Hepatocyte (in vitro differentiated cells): Measurements from ENCODE around the gene EIF4E1B. TPM values are rescaled to one million over a fixed set of nuclear protein-coding genes. Genes with fewer than 3 reads are reported as not detected.
"Not testable (repeated sequence)": the region's sequence is repeated elsewhere in the genome, so short reads cannot be mapped to it uniquely, and the experiment has no call there.

ENCODE experiments used
- DNase-seq: peaks from one replicate; pipeline ENCODE4 v3.0.0-alpha.2; 2016; ENCODE audit warnings: low spot score
- H2AFZ ChIP-seq: fragments of 200-600 bp; sonication (generic); 2 replicates; pipeline ENCODE4 v1.6.0; 2016; ENCODE audit warnings: antibody characterized with exemption, mild to moderate bottlenecking
- H3K27ac ChIP-seq: fragments of 200-600 bp; sonication (generic); 2 replicates; pipeline ENCODE4 v1.5.1; 2016; ENCODE audit warnings: mild to moderate bottlenecking
- H3K27me3 ChIP-seq: fragments of 200-600 bp; sonication (generic); 2 replicates; pipeline ENCODE4 v1.6.1; 2016
- H3K36me3 ChIP-seq: fragments of 200-600 bp; sonication (generic); replicated peaks from 2 replicates; pipeline ENCODE4 v1.5.1; 2016; ENCODE audit warnings: low read depth; ENCODE audit not compliant: insufficient read depth
- H3K4me1 ChIP-seq: fragments of 200-600 bp; sonication (generic); 2 replicates; pipeline ENCODE4 v1.5.1; 2016; ENCODE audit warnings: mild to moderate bottlenecking, moderate library complexity; ENCODE audit not compliant: insufficient read depth
- H3K4me2 ChIP-seq: fragments of 200-600 bp; sonication (generic); 2 replicates; pipeline ENCODE4 v1.6.0; 2016
- H3K4me3 ChIP-seq: fragments of 200-600 bp; sonication (generic); 2 replicates; pipeline ENCODE4 v1.5.1; 2016; ENCODE audit warnings: mild to moderate bottlenecking
- H3K79me2 ChIP-seq: fragments of 200-600 bp; sonication (generic); 2 replicates; pipeline ENCODE4 v1.6.0; 2017; ENCODE audit warnings: mild to moderate bottlenecking
- H3K9me2 ChIP-seq: fragments of 200-600 bp; sonication (generic); replicated peaks from 2 replicates; pipeline ENCODE4 v1.6.0; 2017; ENCODE audit warnings: mild to moderate bottlenecking; ENCODE audit not compliant: insufficient read depth
- H3K9me3 ChIP-seq: fragments of 200-600 bp; sonication (generic); 2 replicates; pipeline ENCODE4 v1.5.1; 2016; ENCODE audit warnings: low read depth, mild to moderate bottlenecking
- H4K20me1 ChIP-seq: fragments of 200-600 bp; sonication (generic); 2 replicates; pipeline ENCODE4 v1.6.0; 2016; ENCODE audit warnings: mild to moderate bottlenecking; ENCODE audit not compliant: insufficient read depth, poor library complexity, severe bottlenecking
- EZH2 ChIP-seq: fragments of 200-600 bp; sonication (generic); IDR thresholded peaks from 2 replicates; pipeline ENCODE4 v1.6.1; 2016; ENCODE audit warnings: antibody characterized with exemption, mild to moderate bottlenecking, borderline replicate concordance
- EZH2phosphoT487 ChIP-seq: fragments of 200-600 bp; sonication (generic); IDR thresholded peaks from one replicate; pipeline ENCODE4 v1.6.1; 2018; ENCODE audit warnings: antibody characterized with exemption, mild to moderate bottlenecking, low read depth, moderate library complexity; ENCODE audit not compliant: unreplicated experiment, severe bottlenecking
- WGBS: methylation state at CpG from one replicate; pipeline ENCODE4 v1.1.6; 2016; ENCODE audit warnings: low lambda C conversion rate; ENCODE audit errors: missing lambda C conversion rate; 5-methylcytosine and 5-hydroxymethylcytosine counted together
- polyA plus RNA-seq: library from polyadenylated mRNA; unstranded; fragments of >200 nt; fragmentation: Nextera tagmentation; extraction: Ambion mirVana; gene quantifications from 2 replicates; pipeline ENCODE4 v1.2.1, GENCODE V29; 2016
- total RNA-seq: library from RNA; depleted of rRNA; stranded (reverse); fragments of >200 nt; gene quantifications from 2 replicates; pipeline ENCODE4 v1.2.3, GENCODE V29; 2014
- TF ChIP-seq, protein P1 (sequence below): fragments of 200-600 bp; sonication (generic); IDR thresholded peaks from 2 replicates; pipeline ENCODE4 v1.5.1; 2016; ENCODE audit warnings: antibody characterized with exemption, mild to moderate bottlenecking; ENCODE audit not compliant: poor library complexity

Gene EIF4E1B
- total and polyA plus RNA-seq, 2 experiments from 2014 or later: not detected

- H3K27ac ChIP-seq: no peak overlapping the region
- H3K9me2 ChIP-seq: no peaks in the 10 kb centered on the region
- H4K20me1 ChIP-seq: no peaks in the 10 kb centered on the region
- no peaks in the 10 kb centered on the region for H3K4me1 ChIP-seq
- WGBS: 72% methylated on average over 47 of the region's 47 CpGs
- H3K27me3 ChIP-seq: no peaks in the 10 kb centered on the region
- H2AFZ ChIP-seq: no peak overlapping the region
- no peak for DNase-seq
- no peaks in the 10 kb centered on the region for H3K36me3 ChIP-seq
- H3K79me2 ChIP-seq: no peaks in the 10 kb centered on the region
- TF ChIP-seq, protein P1, sequence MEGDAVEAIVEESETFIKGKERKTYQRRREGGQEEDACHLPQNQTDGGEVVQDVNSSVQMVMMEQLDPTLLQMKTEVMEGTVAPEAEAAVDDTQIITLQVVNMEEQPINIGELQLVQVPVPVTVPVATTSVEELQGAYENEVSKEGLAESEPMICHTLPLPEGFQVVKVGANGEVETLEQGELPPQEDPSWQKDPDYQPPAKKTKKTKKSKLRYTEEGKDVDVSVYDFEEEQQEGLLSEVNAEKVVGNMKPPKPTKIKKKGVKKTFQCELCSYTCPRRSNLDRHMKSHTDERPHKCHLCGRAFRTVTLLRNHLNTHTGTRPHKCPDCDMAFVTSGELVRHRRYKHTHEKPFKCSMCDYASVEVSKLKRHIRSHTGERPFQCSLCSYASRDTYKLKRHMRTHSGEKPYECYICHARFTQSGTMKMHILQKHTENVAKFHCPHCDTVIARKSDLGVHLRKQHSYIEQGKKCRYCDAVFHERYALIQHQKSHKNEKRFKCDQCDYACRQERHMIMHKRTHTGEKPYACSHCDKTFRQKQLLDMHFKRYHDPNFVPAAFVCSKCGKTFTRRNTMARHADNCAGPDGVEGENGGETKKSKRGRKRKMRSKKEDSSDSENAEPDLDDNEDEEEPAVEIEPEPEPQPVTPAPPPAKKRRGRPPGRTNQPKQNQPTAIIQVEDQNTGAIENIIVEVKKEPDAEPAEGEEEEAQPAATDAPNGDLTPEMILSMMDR: no peak
- no peak for TF ChIP-seq EZH2phosphoT487
- TF ChIP-seq EZH2: no peak
- H3K4me3 ChIP-seq: no peak overlapping the region
- no peaks in the 10 kb centered on the region for H3K9me3 ChIP-seq
- peak overlapping the region; percentile 88 for H3K4me2 ChIP-seq
These were observed 32.8 kb upstream of the EIF4E1B start for GRCh38 chr5:176597417-176598389.

DNA sequence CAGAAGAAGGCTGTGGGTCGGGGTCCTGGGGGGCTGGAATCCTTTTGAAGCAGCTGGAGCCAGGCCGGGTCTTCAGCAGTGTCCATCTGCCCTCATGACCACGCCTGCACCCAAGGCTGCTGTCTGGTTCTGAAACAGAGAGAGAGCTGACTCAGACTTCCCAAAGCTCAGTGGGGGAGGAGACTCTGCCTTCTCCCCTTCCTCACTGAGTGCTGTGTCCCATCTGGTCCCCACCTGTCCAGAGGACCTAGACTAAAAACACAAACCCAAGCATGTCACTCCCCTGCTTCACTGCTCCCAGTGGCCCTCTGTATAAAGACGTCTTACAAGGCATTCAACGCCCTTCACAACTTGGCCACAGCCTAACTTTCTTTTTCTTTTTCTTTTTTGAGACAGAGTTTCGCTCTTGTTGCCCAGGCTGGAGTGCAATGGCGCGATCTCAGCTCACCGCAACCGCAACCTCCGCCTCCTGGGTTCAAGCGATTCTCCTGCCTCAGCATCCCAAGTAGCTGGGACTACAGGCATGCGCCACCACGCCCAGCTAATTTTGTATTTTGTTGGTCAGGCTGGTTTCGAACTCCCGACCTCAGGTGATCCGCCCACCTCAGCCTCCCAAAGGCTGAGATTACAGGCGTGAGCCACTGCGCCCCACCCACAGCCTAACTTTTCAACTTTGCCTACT, 30.6 kb upstream of the EIF4E1B start:
- not testable (repeated sequence) for H3K4me3 ChIP-seq, H3K4me2 ChIP-seq, H4K20me1 ChIP-seq, DNase-seq, H3K36me3 ChIP-seq, H3K27ac ChIP-seq, H3K27me3 ChIP-seq, H3K9me3 ChIP-seq, H3K79me2 ChIP-seq, H3K9me2 ChIP-seq, H3K4me1 ChIP-seq, H2AFZ ChIP-seq
- 93% methylated on average over 19 of the region's 19 CpGs for WGBS

- Histone ChIP-seq H2AFZ (no peak overlapping the region), H3K4me1 (peaks cover 4% of the 10 kb centered on the region), H3K27me3 (no peaks in the 10 kb centered on the region), H3K36me3 (no peaks in the 10 kb centered on the region), H3K9me2 (no peaks in the 10 kb centered on the region), H3K79me2 (no peaks in the 10 kb centered on the region), H3K27ac (no peak overlapping the region), H3K9me3 (no peaks in the 10 kb centered on the region), H3K4me3 (no peak overlapping the region), H3K4me2 (no peak overlapping the region), H4K20me1 (no peaks in the 10 kb centered on the region)
- 83% methylated on average over 12 of the region's 12 CpGs for WGBS
- TF ChIP-seq EZH2 (no peak), EZH2phosphoT487 (no peak)
- TF ChIP-seq, protein P1: no peak
- no peak for DNase-seq
These were observed 28.5 kb upstream of the EIF4E1B start for GRCh38 chr5:176601901-176602482.

DNA sequence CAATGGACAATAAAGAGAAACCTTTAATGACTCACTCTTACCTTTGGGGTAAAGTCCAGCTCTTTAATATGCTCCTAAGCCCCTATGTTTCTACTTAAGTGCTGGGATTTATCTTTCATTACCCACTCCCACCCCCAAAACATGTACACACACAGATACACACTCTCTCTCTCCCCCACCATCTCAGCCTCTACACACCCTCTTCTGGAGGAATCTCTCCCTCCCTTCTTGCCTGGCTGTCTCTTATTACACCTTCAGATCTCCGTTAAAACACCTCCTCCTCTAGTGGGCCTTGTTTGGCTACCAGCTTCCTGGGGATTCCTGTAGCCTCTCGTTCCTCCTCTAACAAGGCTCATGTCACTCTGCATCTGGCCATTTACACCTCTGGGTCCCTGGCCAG, 27.4 kb upstream of the EIF4E1B start:
- peaks cover 4% of the 10 kb centered on the region for H3K4me1 ChIP-seq
- H3K4me3 ChIP-seq: no peak overlapping the region
- no peaks in the 10 kb centered on the region for H3K36me3 ChIP-seq
- no peaks in the 10 kb centered on the region for H3K27me3 ChIP-seq
- TF ChIP-seq EZH2: no peak
- TF ChIP-seq, protein P1: no peak
- no peak for TF ChIP-seq EZH2phosphoT487
- no peak overlapping the region for H2AFZ ChIP-seq
- H3K79me2 ChIP-seq: no peaks in the 10 kb centered on the region
- no peaks in the 10 kb centered on the region for H3K9me3 ChIP-seq
- no peaks in the 10 kb centered on the region for H3K9me2 ChIP-seq
- H4K20me1 ChIP-seq: no peaks in the 10 kb centered on the region
- DNase-seq: no peak
- WGBS: 33% methylated on average over 2 of the region's 2 CpGs
- no peak overlapping the region for H3K4me2 ChIP-seq
- H3K27ac ChIP-seq: no peak overlapping the region
